GM21825 (cell line): ENCODE measurements around the gene HID1.
"Not testable (repeated sequence)": the region's sequence is repeated elsewhere in the genome, so short reads cannot be mapped to it uniquely, and the experiment has no call there.

Source experiments
- ATAC-seq: cut with Tn5 transposase; IDR thresholded peaks from one replicate; pipeline ENCODE4 v1.9.1; 2021; ENCODE audit warnings: mild to moderate bottlenecking, moderate library complexity; ENCODE audit not compliant: unreplicated experiment

Gene HID1, protein sequence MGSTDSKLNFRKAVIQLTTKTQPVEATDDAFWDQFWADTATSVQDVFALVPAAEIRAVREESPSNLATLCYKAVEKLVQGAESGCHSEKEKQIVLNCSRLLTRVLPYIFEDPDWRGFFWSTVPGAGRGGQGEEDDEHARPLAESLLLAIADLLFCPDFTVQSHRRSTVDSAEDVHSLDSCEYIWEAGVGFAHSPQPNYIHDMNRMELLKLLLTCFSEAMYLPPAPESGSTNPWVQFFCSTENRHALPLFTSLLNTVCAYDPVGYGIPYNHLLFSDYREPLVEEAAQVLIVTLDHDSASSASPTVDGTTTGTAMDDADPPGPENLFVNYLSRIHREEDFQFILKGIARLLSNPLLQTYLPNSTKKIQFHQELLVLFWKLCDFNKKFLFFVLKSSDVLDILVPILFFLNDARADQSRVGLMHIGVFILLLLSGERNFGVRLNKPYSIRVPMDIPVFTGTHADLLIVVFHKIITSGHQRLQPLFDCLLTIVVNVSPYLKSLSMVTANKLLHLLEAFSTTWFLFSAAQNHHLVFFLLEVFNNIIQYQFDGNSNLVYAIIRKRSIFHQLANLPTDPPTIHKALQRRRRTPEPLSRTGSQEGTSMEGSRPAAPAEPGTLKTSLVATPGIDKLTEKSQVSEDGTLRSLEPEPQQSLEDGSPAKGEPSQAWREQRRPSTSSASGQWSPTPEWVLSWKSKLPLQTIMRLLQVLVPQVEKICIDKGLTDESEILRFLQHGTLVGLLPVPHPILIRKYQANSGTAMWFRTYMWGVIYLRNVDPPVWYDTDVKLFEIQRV

DNA sequence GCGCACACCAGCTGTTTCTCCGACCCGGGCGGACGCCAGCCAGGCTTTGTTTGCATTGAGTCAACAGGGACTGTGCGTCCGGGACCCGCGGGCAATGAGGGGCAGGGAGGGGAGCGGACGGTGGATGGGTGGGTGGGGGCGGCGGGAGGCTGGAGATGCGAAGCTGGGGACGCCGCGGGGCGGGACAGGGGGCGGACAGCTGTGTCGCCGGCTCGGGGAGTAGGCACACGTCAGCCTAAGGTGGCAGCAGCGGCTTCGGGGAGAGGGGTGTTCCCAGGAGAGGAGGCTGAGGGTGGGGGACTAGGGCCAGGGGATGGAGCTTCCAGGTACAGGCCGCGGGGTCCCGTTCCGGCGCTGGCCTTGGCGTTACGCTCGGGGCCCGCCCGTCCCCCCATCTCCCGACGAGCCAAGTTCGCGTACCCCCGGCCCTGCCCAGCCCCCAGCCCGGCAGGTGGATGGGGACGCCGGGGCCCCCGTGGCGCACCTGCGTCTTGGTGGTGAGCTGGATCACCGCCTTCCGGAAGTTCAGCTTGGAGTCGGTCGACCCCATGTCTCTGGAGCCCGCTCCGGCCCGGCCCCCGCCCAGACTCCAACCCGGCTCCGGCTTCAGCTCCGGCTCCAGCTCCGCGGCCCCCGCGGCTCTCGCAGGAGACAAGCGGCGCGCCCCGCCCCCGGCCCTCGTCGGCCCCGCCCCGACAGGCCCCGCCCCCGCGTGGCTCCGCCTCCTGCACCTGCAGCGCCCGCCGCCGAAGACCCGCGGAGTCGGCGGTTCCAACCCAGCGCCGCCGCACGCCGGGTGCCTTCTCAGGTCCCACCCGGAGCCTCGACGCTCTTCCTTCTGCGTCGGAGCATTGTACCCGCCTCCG, at the start of gene HID1:
HID1 (minus strand) TSS at position 653 of the 866 bp plus-strand sequence; CDS start at position 550, 103 bp downstream.
- no peak for ATAC-seq

DNA sequence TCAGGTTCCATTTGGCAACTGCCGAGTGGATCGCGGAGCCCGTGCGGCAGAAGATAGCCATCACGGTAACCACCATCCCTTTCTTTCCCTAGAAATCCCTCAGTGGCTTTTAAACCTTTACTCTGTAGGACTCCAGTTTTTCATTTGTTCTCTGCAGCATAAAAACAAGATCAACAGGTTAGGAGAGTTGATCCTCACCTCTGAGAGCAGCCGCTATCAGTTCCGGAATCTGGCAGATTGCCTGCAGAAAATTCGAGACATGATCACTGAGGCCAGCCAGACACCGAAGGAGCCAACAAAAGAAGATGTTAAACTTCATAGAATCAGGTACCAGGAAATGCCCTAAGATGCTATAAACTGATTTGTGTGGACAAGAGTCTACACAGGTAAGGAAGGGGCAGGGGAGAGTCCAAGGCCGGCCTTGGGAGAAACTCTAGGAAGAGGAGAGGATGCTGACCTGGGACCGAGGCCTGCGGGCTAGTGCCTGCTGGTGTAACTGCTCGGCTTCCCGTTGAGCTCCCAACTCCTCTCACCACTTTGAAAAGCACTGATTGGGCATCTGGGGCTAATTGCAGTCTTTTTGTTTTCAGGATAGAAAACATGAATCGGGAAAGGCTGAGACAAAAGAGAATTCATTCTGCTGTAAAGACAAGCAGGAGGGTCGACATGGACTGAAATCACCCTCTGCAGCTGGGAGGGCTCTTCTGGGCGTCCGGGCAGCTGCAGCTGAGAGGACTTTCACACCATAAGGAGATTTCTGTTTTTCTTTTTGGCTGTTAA, 48.0 kb upstream of the HID1 start:
- ATAC-seq, result no peak

DNA sequence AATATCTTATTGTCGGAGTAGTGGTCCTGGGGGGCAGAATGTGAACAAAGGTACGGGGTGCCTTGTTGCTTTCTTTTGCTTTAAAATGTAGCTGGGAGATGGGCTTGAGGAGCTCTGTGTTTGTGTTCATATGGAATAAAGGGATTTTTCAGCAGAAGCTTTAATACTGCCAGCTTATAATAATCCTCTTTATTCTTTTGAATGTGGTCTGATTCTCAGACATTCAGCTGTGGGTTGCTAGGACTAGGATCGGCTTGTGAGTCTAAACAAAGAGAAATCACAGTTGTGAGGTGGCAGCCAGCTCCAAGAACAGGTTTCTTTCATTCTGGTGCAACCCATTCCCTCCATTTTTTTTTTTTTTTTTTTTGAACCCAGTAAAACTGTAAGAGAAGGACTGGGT, 47.2 kb upstream of the HID1 start:
- no peak for ATAC-seq

DNA sequence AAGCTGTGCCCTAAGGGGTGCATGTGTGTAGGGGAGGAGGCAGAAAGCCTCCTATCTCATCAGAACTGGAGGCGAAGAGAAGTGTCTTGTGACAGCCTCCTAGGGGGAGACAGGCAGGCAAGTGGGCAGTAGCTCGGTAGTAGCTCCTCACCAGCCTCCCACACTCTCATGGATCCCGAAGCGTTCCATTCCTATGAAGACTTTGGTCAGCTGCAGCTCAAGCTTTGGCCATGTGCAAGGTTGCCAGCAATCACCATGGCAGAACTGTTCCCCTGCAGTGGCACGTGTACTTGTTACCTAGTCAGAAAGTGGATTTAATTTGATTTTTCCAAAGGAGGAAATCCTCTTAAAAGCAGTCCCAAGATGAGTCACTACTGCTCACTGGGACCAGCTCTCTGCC, 46.6 kb upstream of the HID1 start:
- ATAC-seq, result no peak

DNA sequence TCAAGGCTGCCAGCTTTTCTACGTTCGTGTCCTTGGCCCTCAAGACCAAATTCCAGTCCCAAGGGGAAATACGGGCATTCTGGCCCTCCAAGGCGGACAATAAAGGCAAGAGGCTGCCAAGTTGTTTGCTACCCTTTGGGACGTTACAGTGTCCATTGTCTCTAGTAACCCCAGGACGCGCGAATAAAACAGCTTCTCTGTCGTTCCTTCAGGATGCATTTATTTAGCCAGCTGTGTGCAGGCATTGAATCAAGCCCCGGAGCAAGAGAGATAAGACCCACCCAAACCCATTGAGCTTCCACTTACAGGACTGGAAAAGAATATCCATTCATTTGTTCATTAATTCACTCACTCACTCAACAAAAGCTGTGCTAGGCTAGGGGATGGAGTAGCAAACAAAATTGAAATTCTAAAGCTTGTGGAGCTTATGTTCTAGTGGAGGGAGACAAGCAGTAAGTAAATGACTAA, 40.6 kb upstream of the HID1 start:
- no peak for ATAC-seq

DNA sequence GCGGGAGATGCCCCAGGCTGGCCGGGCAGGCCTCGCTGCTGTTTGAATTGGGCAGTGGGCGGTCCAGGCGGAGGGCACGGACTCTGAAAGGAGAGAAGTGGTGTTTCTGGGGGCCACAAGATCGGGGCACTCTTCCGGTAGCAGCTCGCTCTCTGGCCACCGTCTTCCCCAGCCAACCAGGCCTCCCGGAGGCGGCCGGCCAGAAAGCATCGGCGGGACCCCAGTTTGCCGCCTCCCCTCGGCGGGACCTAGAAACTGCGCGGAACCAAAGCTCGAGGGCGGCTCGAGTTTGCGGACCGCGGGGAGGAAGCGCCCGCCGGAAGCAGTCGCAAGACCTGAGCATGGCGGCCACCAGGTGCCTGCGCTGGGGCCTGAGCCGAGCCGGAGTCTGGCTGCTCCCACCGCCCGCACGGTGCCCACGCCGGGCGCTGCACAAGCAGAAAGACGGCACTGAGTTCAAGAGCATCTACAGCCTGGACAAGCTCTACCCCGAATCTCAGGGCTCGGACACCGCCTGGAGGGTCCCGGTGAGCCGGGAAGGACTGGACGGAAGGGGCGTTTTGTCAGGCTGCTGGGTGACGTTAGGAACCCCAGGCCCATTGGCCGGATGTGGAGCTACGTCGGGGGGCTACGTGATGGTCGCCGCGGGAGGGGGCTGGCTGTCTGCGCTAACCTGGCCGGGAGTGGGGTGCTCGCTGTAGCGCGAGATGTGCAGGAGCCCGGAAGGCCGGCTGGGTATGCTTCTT, 40.0 kb upstream of the HID1 start, which contains the start of gene MRPL58:
MRPL58 (plus strand) TSS at position 325 of the 746 bp plus-strand sequence; CDS start at position 342, 17 bp downstream.
- peak; percentile 87 for ATAC-seq

DNA sequence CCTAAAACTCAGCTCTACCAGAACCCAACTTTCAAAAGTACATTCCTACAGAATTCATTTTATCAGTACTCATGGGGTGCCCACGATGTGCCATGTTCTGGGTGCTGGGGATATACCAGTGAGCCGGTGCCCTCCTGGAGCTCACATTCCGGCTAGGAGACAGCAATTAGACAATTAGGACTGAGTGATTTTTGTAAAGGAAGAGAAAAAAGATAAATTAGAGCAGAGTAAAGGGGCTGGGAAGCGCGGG, 39.5 kb upstream of the HID1 start:
- ATAC-seq, result no peak

DNA sequence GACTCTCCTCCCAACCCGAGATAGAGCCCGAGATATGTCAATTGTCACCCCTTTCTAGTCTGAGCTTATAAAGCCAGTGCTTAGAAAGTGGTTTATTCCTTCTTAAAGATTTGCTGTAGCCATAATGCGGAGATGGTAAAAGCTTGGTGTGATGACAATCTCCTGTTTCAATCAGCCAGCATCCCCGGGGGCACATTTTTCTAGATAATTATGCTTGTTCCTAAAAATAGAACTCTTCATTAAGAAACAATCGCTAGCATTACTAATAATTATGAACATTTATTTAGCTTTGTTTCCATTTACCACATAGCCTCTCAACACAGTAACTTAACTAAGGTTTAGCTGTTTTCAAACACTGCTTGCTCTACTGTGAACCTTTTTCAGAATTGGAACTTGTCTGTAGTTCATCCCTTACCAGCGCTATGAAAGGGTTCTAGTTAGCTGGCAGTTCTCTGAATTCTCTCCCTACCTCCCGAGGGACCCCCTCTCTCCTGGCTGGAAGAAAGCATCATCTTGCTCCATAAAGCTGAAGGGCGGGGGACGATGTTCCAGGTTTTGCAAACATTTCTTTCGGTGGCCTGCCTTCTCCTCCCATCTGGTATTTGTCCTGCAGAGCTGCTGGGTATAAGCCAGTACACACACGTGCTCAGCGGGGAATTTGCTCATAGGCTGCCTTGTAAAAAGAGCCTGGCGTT, 39.0 kb upstream of the HID1 start:
- ATAC-seq, result no peak

DNA sequence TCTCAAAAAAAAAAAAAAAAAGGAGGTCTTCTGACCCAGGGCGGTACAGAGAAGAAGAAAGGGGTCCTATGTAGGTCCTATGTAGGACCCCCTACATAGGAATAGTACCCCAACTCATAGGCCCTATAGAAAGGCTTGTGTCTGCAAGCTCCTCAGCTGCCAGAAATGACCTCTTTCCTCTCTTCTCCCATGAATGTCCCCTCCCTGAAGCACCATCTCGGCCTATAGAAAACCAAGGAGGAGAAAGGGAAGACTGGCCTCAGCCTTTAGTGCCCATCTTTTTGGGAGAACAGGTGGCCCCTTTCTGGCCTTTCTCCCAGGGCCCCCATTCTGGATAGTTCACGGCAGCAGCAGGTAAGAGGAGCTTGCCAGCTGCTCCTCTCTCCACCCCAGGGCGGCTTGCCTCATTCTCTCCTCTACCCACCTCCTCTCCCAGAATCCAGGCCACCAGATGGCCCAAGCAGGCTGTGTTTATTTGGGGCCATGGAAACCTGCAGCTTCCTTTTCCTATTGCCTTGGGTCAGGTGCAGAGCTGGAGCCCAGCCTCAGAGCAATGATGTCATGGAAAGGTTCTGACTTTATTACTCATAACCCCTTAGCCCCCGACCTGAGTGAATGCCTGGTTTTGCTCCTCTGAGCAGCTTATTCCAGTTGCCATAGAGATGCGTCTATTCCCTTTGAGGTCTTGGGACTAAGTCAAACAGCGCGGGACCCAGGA, 38.3 kb upstream of the HID1 start:
- no peak for ATAC-seq

DNA sequence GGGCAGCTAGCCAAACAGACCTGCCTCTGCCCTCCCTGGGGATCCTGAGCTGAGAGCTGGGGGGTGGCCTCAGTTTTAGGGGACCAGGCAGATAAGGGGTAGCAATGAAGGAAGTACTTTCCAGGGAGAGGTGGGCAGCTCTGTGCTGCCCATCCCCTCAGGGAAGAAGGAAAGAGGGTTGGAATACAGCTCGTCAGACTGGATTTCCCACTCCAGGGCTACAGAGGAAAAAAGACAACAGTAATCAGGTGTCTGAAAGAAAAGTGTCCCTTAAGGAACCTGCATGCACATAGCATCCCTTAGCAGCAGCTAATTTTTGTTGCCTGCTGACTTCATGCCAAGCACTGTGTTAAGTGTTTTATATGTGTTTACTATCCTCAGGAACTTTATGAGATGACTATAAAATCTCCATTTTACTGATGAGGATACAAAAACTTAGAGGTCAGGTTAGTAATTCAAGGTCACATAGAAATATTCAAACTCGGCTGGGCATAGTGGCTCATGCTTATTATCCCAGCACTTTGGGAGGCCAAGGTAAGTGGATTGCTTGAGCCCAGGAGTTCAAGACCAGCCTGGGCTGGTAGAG, 36.7 kb upstream of the HID1 start:
- no peak for ATAC-seq

DNA sequence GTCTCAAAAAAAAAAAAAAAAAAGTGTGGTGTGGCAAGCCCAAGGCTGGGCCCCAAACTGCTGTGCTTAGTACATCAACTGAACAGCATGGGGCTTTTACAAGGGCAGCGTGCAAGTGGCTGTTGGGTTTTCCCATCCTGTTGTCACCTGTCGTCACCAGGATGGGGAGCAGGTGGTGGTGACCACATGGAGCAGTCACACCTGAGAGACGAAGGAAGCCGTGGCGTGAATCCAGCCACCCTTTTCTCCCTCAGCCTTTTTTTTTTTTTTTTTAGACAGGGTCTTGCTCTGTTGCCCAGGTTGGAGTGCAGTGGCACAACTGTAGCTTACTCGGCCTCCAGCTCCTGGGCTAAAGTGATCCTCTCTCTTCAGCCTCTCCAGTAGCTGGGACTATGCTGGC, 35.8 kb upstream of the HID1 start:
- no peak for ATAC-seq

DNA sequence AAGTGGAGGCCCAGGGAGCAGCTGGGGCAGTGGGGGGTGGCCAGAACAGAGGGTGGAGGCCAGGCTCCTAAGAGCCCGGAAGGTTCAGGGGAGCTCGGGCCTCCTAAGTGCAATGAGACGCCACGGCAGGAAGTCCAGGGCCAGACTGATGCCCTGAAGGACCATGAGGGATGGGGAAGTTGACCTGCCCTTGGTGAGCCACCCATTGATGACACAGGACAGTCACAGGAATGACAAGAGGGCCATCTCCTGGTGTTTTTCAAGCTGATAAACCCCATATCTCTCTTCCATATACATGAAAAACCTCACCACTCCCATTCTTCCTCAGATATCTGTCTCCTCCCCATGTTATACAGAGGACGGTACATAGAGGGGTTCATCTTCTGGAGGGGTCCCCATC, 34.1 kb upstream of the HID1 start:
- ATAC-seq, result no peak

DNA sequence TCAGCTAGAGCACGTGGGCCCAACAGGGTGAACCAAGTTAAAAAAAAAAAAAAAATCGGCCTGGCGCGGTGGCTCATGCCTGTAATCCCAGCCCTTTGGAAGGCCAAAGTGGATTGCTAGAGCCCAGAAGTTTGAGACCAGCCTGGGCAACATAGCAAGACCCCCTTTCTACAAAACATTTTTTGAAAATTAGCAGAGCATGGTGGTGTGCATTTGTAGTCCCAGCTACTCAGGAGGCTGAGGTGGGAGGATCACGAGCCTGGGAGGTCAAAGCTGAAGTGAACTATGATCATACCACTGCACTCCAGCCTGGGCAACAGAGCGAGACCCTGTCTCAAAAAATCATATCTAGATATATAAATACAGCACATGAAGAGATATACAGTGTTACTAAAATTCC, 33.5 kb upstream of the HID1 start:
- ATAC-seq, result not testable (repeated sequence)

DNA sequence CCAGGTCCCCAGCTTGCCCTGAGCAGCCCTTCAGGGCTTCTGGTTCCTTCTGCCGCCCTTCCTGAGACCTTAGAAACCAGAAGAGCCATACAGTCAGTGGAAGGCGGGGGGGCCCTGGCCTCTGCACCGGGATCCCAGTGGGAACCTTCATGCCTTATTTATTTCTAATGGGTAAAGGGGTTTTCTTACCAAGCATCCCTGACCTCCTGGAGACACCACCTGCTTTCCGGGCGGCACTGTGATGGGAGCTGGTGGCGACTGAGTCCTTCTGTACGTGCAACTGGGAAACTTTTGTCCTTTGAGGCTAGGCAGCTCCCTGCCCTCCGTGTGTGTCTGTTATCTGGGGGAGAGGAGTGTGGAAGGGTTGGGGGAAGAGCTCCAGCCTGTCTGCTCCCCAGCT, 32.7 kb upstream of the HID1 start:
- ATAC-seq, result no peak

DNA sequence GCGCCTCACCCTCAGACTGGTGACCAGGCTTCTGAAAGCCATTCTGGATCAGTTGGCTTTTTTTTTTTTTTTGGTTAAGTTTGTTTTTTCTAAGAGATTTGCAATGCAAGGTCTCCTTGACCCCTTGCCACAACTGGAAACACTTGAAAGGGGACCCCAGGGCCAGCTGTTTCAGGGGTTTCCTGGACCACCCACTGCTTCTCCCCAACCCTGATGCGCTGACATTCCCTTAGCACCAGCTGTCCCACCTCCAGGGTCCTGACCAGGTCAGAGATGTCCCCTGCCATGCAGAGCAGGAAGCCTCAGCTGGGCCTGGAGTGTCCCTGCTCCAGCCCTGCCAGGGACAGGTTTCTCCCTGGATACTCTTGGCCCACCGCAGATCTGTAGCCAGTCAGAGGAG, 31.8 kb upstream of the HID1 start:
- ATAC-seq, result no peak

DNA sequence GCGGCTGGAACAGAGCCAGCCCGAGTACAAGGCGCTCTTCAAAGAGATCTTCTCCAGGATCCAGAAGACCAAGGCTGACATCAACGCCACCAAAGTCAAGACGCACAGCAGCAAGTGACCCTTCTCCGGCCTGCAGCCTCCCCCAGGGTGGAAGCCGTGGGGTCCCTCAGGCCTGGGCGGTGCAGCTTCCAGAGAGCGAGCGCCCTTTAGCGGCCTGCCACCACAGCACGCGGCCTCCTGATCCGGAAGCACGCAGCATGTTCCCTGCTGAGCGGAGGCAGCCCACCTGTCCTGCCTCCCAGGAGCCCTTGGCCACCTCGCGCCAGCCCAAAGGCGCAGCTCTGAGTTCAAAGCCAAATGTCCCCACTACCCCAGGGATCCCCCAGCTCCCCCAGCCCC, 31.4 kb upstream of the HID1 start:
- ATAC-seq, result no peak

DNA sequence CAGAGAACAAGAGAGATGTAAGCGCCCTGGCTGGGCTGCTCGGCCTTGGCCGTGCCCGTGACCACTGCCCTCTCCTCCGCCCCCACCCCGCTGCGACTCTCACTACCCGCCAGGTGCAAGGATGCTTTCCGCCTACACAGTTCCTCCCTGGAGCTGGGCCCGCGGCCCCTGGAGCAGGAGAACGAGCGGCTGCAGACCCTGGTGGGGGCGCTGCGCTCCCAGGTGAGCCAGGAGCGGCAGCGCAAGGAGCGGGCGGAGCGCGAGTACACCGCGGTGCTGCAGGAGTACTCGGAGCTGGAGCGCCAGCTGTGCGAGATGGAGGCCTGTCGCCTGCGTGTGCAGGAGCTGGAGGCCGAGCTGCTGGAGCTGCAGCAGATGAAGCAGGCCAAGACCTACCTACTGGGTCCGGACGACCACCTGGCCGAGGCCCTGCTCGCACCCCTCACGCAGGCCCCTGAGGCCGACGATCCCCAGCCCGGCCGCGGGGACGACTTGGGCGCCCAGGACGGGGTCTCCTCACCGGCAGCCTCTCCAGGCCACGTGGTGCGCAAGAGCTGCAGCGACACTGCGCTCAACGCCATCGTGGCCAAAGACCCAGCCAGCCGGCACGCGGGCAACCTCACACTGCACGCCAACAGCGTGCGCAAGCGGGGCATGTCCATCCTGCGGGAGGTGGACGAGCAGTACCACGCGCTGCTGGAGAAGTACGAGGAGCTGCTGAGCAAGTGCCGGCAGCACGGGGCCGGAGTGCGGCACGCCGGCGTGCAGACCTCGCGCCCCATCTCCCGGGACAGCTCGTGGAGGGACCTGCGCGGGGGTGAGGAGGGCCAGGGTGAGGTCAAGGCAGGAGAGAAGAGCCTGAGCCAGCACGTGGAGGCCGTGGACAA, 30.8 kb upstream of the HID1 start:
- no peak for ATAC-seq
